VCaP (cell line): ENCODE results near the gene HOGA1.
"Not testable (repeated sequence)": the region's sequence is repeated elsewhere in the genome, so short reads cannot be mapped to it uniquely, and the experiment has no call there.

Experiments
- H3K27ac ChIP-seq: fragments of 450-650 bp; 2 replicates; pipeline ENCODE4 v1.5.1; 2017
- TF ChIP-seq, protein P1 (sequence below): fragments of 450-650 bp; conservative IDR thresholded peaks from 2 replicates; pipeline ENCODE4 v1.5.1; 2017; ENCODE audit warnings: mild to moderate bottlenecking, moderate library complexity

HOGA1 gene

DNA sequence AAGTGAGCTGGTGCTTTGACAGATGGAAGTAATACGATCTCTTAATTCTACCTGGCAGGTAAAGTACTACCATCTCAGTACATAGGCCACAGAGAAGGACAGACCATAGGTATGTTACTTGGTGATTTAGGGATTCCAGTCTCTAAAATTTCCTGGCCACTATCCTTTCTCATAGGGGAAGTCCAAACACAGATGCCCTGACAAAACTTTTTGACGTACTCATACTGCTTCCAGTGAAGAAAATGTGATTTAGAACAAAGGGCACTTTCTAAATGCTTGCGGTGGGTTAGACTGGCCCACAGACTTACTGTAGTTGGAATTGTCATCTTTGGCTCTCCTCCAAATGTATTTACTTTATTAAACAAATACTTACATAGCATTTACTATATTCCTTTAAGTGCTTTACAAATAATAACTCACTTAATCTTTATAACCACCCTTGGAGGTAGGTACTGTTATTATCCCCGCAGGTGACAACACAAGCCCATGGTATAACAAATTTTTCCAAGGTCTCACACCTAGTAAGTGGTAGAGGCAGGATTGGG, 59.3 kb downstream of the HOGA1 start:
- no peak overlapping the region for H3K27ac ChIP-seq
- TF ChIP-seq, protein P1, sequence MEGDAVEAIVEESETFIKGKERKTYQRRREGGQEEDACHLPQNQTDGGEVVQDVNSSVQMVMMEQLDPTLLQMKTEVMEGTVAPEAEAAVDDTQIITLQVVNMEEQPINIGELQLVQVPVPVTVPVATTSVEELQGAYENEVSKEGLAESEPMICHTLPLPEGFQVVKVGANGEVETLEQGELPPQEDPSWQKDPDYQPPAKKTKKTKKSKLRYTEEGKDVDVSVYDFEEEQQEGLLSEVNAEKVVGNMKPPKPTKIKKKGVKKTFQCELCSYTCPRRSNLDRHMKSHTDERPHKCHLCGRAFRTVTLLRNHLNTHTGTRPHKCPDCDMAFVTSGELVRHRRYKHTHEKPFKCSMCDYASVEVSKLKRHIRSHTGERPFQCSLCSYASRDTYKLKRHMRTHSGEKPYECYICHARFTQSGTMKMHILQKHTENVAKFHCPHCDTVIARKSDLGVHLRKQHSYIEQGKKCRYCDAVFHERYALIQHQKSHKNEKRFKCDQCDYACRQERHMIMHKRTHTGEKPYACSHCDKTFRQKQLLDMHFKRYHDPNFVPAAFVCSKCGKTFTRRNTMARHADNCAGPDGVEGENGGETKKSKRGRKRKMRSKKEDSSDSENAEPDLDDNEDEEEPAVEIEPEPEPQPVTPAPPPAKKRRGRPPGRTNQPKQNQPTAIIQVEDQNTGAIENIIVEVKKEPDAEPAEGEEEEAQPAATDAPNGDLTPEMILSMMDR: no peak

- TF ChIP-seq, protein P1: no peak
- H3K27ac ChIP-seq: no peak overlapping the region
Measured at GRCh38 chr10:97644936-97645335, 60.7 kb downstream of the HOGA1 start.

GRCh38 chr10:97647556-97647955, 63.4 kb downstream of the HOGA1 start:
- TF ChIP-seq, protein P1: no peak
- no peak overlapping the region for H3K27ac ChIP-seq

- TF ChIP-seq, protein P1: no peak
- H3K27ac ChIP-seq: no peak overlapping the region
Measured at GRCh38 chr10:97648562-97649404, 64.6 kb downstream of the HOGA1 start.

DNA sequence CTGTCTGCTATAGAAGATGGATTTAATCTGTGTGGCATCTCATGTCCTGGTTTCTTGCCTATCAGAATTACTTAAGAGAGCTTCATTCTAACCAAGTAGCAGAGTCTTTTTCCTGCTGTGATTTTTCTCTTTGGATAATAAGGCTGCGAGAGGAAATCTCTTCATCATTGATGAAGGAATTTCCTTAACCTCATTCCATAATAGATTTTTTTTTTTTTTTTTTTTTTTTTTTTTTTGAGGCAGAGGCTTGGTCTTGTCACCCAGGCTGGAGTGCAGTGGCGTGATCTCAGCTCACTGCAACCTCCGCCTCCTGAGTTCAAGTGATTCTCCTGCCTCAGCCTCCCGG, 65.2 kb downstream of the HOGA1 start:
- not testable (repeated sequence) for H3K27ac ChIP-seq

DNA sequence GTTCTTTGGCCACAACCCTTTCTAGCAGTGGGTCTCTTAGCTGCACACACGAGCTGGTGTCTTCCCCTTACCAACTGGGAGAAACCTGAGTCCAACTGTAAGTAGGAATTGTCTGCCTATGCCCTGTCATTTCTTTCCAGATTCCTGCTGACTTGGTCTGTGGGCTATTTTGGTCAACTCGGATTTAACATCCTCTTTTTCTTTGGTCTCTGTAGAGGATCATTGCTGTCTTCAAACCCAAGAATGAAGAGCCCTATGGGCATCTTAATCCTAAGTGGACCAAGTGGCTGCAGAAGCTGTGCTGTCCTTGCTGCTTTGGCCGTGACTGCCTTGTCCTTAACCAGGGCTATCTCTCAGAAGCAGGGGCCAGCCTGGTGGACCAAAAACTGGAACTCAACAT, 66.5 kb downstream of the HOGA1 start:
- H3K27ac ChIP-seq: no peak overlapping the region

GRCh38 chr10:97651773-97652172, 67.6 kb downstream of the HOGA1 start:
- H3K27ac ChIP-seq: no peak overlapping the region

More for the DNA sequence above, 66.5 kb downstream of the HOGA1 start:
- TF ChIP-seq, protein P1: no peak

GRCh38 chr10:97656777-97657176, 72.6 kb downstream of the HOGA1 start:
- H3K27ac ChIP-seq: no peak overlapping the region
- TF ChIP-seq, protein P1: no peak

More at GRCh38 chr10:97651773-97652172, 67.6 kb downstream of the HOGA1 start:
- TF ChIP-seq, protein P1: no peak
